Stomach (tissue), 9 donors: ENCODE data around the gene ZNF384. TPM values are rescaled to one million over a fixed set of nuclear protein-coding genes. Genes with fewer than 3 reads are reported as not detected.
"Not testable (repeated sequence)": the region's sequence is repeated elsewhere in the genome, so short reads cannot be mapped to it uniquely, and the experiment has no call there.

Source experiments
- DNase-seq, 2 donors: peaks; one replicate each; pipeline versions ENCODE4 v3.0.0 to v3.0.0-alpha.2; 2013 to 2019
- H3K27ac ChIP-seq, 5 donors: fragments of 200-600 bp in 4 of 5; sonication (generic) in 4 of 5; one replicate each; pipeline ENCODE4 v1.5.1; 2013 to 2019; ENCODE audit warnings: mild to moderate bottlenecking in 1 of 5, moderate library complexity in 1 of 5
- H3K27me3 ChIP-seq, 3 donors: fragments of 200-600 bp; sonication (generic); one replicate each; pipeline ENCODE4 v1.5.1; 2017 to 2019; ENCODE audit warnings: mixed run types in 1 of 3
- H3K36me3 ChIP-seq, 4 donors: fragments of 200-600 bp; sonication (generic); 1 replicate in 3 of 4; 2 replicates in 1 of 4; pipeline ENCODE4 v1.5.1; 2016 to 2019
- H3K4me1 ChIP-seq, 4 donors: fragments of 200-600 bp; sonication (generic); one replicate each; pipeline ENCODE4 v1.5.1; 2016 to 2019
- H3K4me3 ChIP-seq, 4 donors: fragments of 200-600 bp; sonication (generic) in 3 of 4; one replicate each; pipeline ENCODE4 v1.5.1; 2016 to 2019; ENCODE audit warnings: mild to moderate bottlenecking in 1 of 4
- H3K9me3 ChIP-seq, 4 donors: fragments of 200-600 bp; sonication (generic); one replicate each; pipeline ENCODE4 v1.5.1; 2016 to 2019
- EP300 ChIP-seq: sonication (generic); formaldehyde crosslinking; IDR thresholded peaks from one replicate; pipeline ENCODE4 v1.6.1; 2017; ENCODE audit warnings: antibody characterized with exemption
- POLR2A ChIP-seq, 4 donors: fragments of 450-650 bp; IDR thresholded peaks; one replicate each; pipeline ENCODE4 v1.6.1; 2016; ENCODE audit warnings: antibody characterized with exemption in 4 of 4, control low read depth in 2 of 4, mild to moderate bottlenecking in 1 of 4, moderate library complexity in 1 of 4
- POLR2AphosphoS5 ChIP-seq, 3 donors: sonication (generic); formaldehyde crosslinking; IDR thresholded peaks; one replicate each; pipeline ENCODE4 v1.6.1; 2016; ENCODE audit warnings: antibody characterized with exemption in 3 of 3
- whole genome bisulfite sequencing, 5 donors: extraction: QIAGEN DNeasy Blood & Tissue Kit in 3 of 5; methylation state at CpG; one replicate each; pipeline versions ENCODE4 v1.1.5 to v1.1.7; 2013 to 2018; 5-methylcytosine and 5-hydroxymethylcytosine counted together
- intact Hi-C: fragments of 100-400 bp; cut with DNase I; formaldehyde crosslinking; loops from one replicate; pipeline ENCODE4 v1.15.1; 2023; ENCODE audit warnings: low total_unique reads
- polyA plus RNA-seq, 3 donors: library from polyadenylated mRNA; stranded (reverse); fragments of 200-250 nt; gene quantifications; one replicate each; pipeline ENCODE4 v1.2.3, GENCODE V29; 2013
- total RNA-seq, 5 donors: library from RNA; depleted of rRNA; stranded (reverse); fragments of >200 nt; gene quantifications; one replicate each; pipeline versions ENCODE4 v1.1.0 to v1.2.3, GENCODE V29; 2014 to 2016
- TF ChIP-seq, protein P1 (sequence below), 7 experiments: fragments of 450-650 bp in 4 of 7; fragments of 200-600 bp in 3 of 7; sonication (generic) in 3 of 7; IDR thresholded peaks; one replicate each; pipeline ENCODE4 v1.5.1; 2016 to 2019; ENCODE audit warnings: antibody characterized with exemption in 7 of 7, control low read depth in 2 of 7, mild to moderate bottlenecking in 1 of 7
- donor health status: healthy with polysubstance abuse.
- donor health status: Bipolar disorder and iron deficiency.
- donor health status: healthy.

The ZNF384 gene
- total and polyA plus RNA-seq, 8 donors: 16.5 to 207 (median 28.1) TPM

GRCh38 chr12:6708960-6709394, 19.8 kb upstream of the ZNF384 start:
- WGBS, 5 donors: 80 to 84% (median 82%) methylated on average over 16 of the region's 16 CpGs
- intact Hi-C loops: no loop called here
- Histone ChIP-seq H3K4me3 (no peak overlapping the region), H3K9me3 (no peaks in the 10 kb centered on the region), H3K4me1 (no peaks in the 10 kb centered on the region), H3K27me3 (peaks cover 0 to 94% (median 15%) of the 10 kb centered on the region in 3 donors), H3K27ac (no peak overlapping the region), H3K36me3 (no peaks in the 10 kb centered on the region)
- TF ChIP-seq POLR2A (IDR thresholded peaks at IDR 0.05): no peak
- TF ChIP-seq, protein P1, sequence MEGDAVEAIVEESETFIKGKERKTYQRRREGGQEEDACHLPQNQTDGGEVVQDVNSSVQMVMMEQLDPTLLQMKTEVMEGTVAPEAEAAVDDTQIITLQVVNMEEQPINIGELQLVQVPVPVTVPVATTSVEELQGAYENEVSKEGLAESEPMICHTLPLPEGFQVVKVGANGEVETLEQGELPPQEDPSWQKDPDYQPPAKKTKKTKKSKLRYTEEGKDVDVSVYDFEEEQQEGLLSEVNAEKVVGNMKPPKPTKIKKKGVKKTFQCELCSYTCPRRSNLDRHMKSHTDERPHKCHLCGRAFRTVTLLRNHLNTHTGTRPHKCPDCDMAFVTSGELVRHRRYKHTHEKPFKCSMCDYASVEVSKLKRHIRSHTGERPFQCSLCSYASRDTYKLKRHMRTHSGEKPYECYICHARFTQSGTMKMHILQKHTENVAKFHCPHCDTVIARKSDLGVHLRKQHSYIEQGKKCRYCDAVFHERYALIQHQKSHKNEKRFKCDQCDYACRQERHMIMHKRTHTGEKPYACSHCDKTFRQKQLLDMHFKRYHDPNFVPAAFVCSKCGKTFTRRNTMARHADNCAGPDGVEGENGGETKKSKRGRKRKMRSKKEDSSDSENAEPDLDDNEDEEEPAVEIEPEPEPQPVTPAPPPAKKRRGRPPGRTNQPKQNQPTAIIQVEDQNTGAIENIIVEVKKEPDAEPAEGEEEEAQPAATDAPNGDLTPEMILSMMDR (IDR thresholded peaks at IDR 0.05): no peak
- no peak for TF ChIP-seq POLR2AphosphoS5 (IDR thresholded peaks at IDR 0.05)
- TF ChIP-seq EP300: no peak
- DNase-seq: no peak

- H3K9me3 ChIP-seq, H3K4me1 ChIP-seq, DNase-seq, intact Hi-C loops, H3K4me3 ChIP-seq, H3K36me3 ChIP-seq, H3K27ac ChIP-seq: not testable (repeated sequence)
- peaks cover 0 to 94% (median 22%) of the 10 kb centered on the region in 3 donors for H3K27me3 ChIP-seq
- WGBS, 5 donors: 87 to 97% (median 94%) methylated on average over 8 to 21 of the region's 21 CpGs
Measured at GRCh38 chr12:6708351-6708750, 19.2 kb upstream of the ZNF384 start.

DNA sequence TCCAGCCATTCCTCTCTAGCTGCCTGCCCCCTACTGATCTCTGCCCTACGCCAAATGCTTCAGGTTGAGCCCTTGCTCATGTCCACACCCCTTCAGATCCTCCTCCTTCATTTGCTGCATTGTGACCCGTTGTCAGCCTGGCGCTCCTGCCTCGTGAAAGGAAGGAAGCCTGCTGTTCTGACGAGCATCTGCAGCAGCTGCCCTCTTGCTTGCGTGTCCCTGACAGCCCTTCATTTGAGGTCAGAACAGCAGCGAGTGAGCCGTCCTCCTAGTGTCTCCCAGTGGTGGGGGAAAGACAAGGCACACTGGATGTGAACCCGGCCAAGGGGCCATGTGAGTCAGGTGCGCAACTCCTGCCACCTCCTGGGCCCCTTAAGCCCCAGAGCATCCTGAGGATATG, 14.5 kb upstream of the ZNF384 start:
- no peaks in the 10 kb centered on the region for H3K36me3 ChIP-seq
- DNase-seq: no peak
- no peaks in the 10 kb centered on the region for H3K9me3 ChIP-seq
- peaks cover 14 to 22% (median 18%) of the 10 kb centered on the region in 4 donors for H3K4me1 ChIP-seq
- H3K27ac ChIP-seq: no peak overlapping the region
- H3K27me3 ChIP-seq: peaks cover 9 to 100% (median 55%) of the 10 kb centered on the region in 3 donors
- intact Hi-C loops: no loop called here
- WGBS, 5 donors: 6 to 14% (median 11%) methylated on average over 10 of the region's 10 CpGs
- no peak overlapping the region for H3K4me3 ChIP-seq
- TF ChIP-seq POLR2AphosphoS5 (IDR thresholded peaks at IDR 0.05) (no peak), POLR2A (IDR thresholded peaks at IDR 0.05) (no peak), EP300 (no peak)
- TF ChIP-seq, protein P1 (IDR thresholded peaks at IDR 0.05): no peak

DNA sequence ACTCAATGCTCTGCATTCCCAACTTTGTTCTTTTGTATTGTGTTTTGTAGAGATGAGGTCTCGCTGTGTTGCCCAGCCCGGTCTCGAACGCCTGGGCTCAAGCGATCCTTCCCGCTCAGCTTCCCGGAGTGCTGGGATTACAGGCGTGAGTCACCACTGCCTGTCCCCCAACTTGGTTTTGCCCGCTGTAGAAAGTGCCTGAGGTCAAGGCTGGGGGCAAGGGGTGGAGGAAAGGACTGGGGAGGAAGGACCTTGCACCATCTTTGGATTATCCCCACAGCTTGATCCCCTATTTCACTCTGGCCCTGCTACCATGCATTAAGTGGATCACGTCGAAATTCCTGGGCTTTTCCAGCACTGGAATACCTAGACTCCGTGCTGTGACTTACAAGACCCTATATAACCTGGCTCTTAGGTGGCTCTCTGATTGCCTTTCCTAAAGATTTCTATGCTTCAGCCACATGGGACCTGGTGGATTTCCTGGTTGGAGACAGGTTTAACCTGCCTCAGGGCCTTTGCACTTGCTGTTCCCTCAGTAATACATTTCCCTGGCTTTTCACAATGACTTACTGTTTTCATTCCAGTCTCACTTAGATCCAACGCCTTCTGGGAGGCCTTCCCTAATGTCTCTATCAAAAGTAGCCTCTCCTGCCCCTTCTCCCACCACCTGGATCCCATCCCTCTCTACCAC, 12.0 kb upstream of the ZNF384 start:
- Histone ChIP-seq H3K27ac (no peak overlapping the region), H3K36me3 (no peaks in the 10 kb centered on the region), H3K4me1 (peaks cover 14 to 22% (median 18%) of the 10 kb centered on the region in 4 donors), H3K27me3 (peaks cover 9 to 100% (median 62%) of the 10 kb centered on the region in 3 donors), H3K9me3 (no peaks in the 10 kb centered on the region), H3K4me3 (peak overlapping the region; percentile 46 to 68 (median 52))
- TF ChIP-seq EP300 (no peak), POLR2AphosphoS5 (IDR thresholded peaks at IDR 0.05) (no peak), POLR2A (IDR thresholded peaks at IDR 0.05) (no peak)
- TF ChIP-seq, protein P1 (IDR thresholded peaks at IDR 0.05): no peak
- no peak for DNase-seq
- intact Hi-C loops: no loop called here
- WGBS, 5 donors: 25 to 31% (median 29%) methylated on average over 13 of the region's 13 CpGs

GRCh38 chr12:6700646-6701051, 11.5 kb upstream of the ZNF384 start, which contains the start of gene PIANP:
Gene PIANP, minus strand, starts transcription at chr12:6700815. Its CDS starts 2,754 bp downstream, at chr12:6698061.
- intact Hi-C loops: no loop called here
- no peaks in the 10 kb centered on the region for H3K36me3 ChIP-seq
- peaks cover 14 to 22% (median 18%) of the 10 kb centered on the region in 4 donors for H3K4me1 ChIP-seq
- WGBS, 5 donors: 0 to 2% (median 1%) methylated on average over 8 to 42 of the region's 43 CpGs
- H3K27ac ChIP-seq: peak within 1 kb of the TSS in 1 of 5 donors; percentile 16
- no peak for TF ChIP-seq EP300
- TF ChIP-seq, protein P1 (IDR thresholded peaks at IDR 0.05): no peak
- H3K27me3 ChIP-seq: peaks cover 9 to 98% (median 62%) of the 10 kb centered on the region in 3 donors
- DNase-seq: peak; percentile 36 to 90
- peak within 1 kb of the TSS; percentile 46 to 68 (median 52) for H3K4me3 ChIP-seq
- H3K9me3 ChIP-seq: no peaks in the 10 kb centered on the region
